IMR-90 (cell line): ENCODE data around the gene TBC1D22A.

ENCODE experiments used
- MAZ ChIP-seq: IDR thresholded peaks from 2 replicates; pipeline ENCODE4 v1.6.1; 2012; ENCODE audit warnings: low read depth, mild to moderate bottlenecking, low read length, improper control_type of control experiment, moderate library complexity, borderline replicate concordance
- POLR2A ChIP-seq: IDR thresholded peaks from 2 replicates; pipeline ENCODE4 v1.6.1; 2012; ENCODE audit warnings: mild to moderate bottlenecking, low read depth, low read length
- RAD21 ChIP-seq: IDR thresholded peaks from 2 replicates; pipeline ENCODE4 v1.6.1; 2012; ENCODE audit warnings: low read length, improper control_type of control experiment
- SMC3 ChIP-seq: fragments of 150-350 bp; IDR thresholded peaks from 2 replicates; pipeline ENCODE4 v1.6.1; 2016; ENCODE audit warnings: low read depth, mild to moderate bottlenecking, antibody characterized with exemption, low read length, moderate library complexity
- TF ChIP-seq, protein P1 (sequence below): conservative IDR thresholded peaks from 2 replicates; pipeline ENCODE4 v1.5.1; 2012; ENCODE audit warnings: mild to moderate bottlenecking, low read depth, low read length, improper control_type of control experiment
- TF ChIP-seq, protein P2 (sequence below): fragments of 150-350 bp; IDR thresholded peaks from 2 replicates; pipeline ENCODE4 v1.6.1; 2016; ENCODE audit warnings: low read depth, mild to moderate bottlenecking, low read length, moderate library complexity, borderline replicate concordance

DNA sequence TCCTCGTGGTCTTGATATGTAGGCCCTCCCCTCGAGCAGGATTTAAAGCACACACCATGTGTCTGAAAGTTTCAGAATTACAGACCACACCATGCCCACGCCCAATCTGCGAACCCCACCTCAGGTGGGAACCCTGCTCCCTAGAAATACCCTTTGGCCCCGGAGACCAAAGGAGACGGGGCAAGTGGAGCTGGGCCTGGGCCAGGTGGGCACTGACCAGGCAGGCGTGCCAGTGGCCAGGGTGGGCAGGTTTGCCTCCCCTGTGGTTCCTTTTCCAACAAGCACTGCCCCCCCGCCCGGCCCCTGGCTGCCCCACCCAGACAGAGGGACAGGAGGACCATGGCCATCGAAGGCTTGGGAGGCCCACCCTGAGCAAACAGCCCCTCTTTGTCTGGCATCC, 400.4 kb downstream of the TBC1D22A start:
- TF ChIP-seq, protein P1, sequence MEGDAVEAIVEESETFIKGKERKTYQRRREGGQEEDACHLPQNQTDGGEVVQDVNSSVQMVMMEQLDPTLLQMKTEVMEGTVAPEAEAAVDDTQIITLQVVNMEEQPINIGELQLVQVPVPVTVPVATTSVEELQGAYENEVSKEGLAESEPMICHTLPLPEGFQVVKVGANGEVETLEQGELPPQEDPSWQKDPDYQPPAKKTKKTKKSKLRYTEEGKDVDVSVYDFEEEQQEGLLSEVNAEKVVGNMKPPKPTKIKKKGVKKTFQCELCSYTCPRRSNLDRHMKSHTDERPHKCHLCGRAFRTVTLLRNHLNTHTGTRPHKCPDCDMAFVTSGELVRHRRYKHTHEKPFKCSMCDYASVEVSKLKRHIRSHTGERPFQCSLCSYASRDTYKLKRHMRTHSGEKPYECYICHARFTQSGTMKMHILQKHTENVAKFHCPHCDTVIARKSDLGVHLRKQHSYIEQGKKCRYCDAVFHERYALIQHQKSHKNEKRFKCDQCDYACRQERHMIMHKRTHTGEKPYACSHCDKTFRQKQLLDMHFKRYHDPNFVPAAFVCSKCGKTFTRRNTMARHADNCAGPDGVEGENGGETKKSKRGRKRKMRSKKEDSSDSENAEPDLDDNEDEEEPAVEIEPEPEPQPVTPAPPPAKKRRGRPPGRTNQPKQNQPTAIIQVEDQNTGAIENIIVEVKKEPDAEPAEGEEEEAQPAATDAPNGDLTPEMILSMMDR: no peak
- no peak for TF ChIP-seq RAD21
- TF ChIP-seq MAZ: no peak
- no peak for TF ChIP-seq SMC3
- TF ChIP-seq, protein P2, sequence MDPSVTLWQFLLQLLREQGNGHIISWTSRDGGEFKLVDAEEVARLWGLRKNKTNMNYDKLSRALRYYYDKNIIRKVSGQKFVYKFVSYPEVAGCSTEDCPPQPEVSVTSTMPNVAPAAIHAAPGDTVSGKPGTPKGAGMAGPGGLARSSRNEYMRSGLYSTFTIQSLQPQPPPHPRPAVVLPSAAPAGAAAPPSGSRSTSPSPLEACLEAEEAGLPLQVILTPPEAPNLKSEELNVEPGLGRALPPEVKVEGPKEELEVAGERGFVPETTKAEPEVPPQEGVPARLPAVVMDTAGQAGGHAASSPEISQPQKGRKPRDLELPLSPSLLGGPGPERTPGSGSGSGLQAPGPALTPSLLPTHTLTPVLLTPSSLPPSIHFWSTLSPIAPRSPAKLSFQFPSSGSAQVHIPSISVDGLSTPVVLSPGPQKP: no peak
- TF ChIP-seq POLR2A: no peak
